GM19328 (cell line): ENCODE measurements around the gene CYP11A1.
A peak's percentile ranks its signal among the peaks of the same experiment; 100 is the strongest.

ENCODE experiments used
- ATAC-seq: cut with Tn5 transposase; IDR thresholded peaks from one replicate; pipeline ENCODE4 v1.9.1; 2021; ENCODE audit warnings: mild to moderate bottlenecking, moderate library complexity; ENCODE audit not compliant: unreplicated experiment

The CYP11A1 gene

GRCh38 chr15:74389241-74390048, 22.0 kb upstream of the CYP11A1 start:
- no peak for ATAC-seq

GRCh38 chr15:74388363-74388951, 21.0 kb upstream of the CYP11A1 start:
- no peak for ATAC-seq

GRCh38 chr15:74387621-74388362, 20.3 kb upstream of the CYP11A1 start:
- ATAC-seq: no peak

- ATAC-seq: no peak
Observed at GRCh38 chr15:74387141-74387541, 19.7 kb upstream of the CYP11A1 start.

GRCh38 chr15:74386496-74387140, 19.2 kb upstream of the CYP11A1 start:
- ATAC-seq: no peak

- no peak for ATAC-seq
Observed at GRCh38 chr15:74385733-74386132, 18.3 kb upstream of the CYP11A1 start.

GRCh38 chr15:74384881-74385643, 17.6 kb upstream of the CYP11A1 start:
- ATAC-seq: peak; percentile 52

- no peak for ATAC-seq
Observed at GRCh38 chr15:74384566-74384880, 17.1 kb upstream of the CYP11A1 start.

GRCh38 chr15:74383695-74384565, 16.5 kb upstream of the CYP11A1 start:
- peak; percentile 40 for ATAC-seq

- no peak for ATAC-seq
Observed at GRCh38 chr15:74383286-74383685, 15.8 kb upstream of the CYP11A1 start.

GRCh38 chr15:74382004-74382816, 14.8 kb upstream of the CYP11A1 start:
- ATAC-seq: no peak

GRCh38 chr15:74381481-74381880, 14.0 kb upstream of the CYP11A1 start:
- no peak for ATAC-seq

GRCh38 chr15:74381190-74381453, 13.7 kb upstream of the CYP11A1 start:
- no peak for ATAC-seq

- ATAC-seq: no peak
Observed at GRCh38 chr15:74380361-74381189, 13.1 kb upstream of the CYP11A1 start.

- ATAC-seq: no peak
Observed at GRCh38 chr15:74378848-74379247, 11.4 kb upstream of the CYP11A1 start.

GRCh38 chr15:74377831-74378766, 10.7 kb upstream of the CYP11A1 start:
- no peak for ATAC-seq

GRCh38 chr15:74376825-74377581, 9.6 kb upstream of the CYP11A1 start:
- ATAC-seq: no peak
